GM12874 (cell line): ENCODE measurements around the gene PRKD1.

Source experiments
- CTCF ChIP-seq: IDR thresholded peaks from 2 replicates; pipeline ENCODE4 v1.5.1; 2011; ENCODE audit warnings: low read depth, mild to moderate bottlenecking, control low read depth, low read length, moderate library complexity; ENCODE audit not compliant: insufficient read depth

The PRKD1 gene

GRCh38 chr14:29927376-29928116 lies at the start of gene PRKD1:
PRKD1 (minus strand) TSS chr14:29927847.
- TF ChIP-seq CTCF = no peak

- TF ChIP-seq CTCF = no peak
Observed at GRCh38 chr14:29971101-29971500, 43.5 kb upstream of the PRKD1 start.

- TF ChIP-seq CTCF = no peak
Observed at GRCh38 chr14:29955087-29955486, 27.4 kb upstream of the PRKD1 start.

GRCh38 chr14:29953501-29953900 lies 25.9 kb upstream of the PRKD1 start:
- TF ChIP-seq CTCF = no peak

- no peak for TF ChIP-seq CTCF
Observed at GRCh38 chr14:29944091-29944490, 16.4 kb upstream of the PRKD1 start.

GRCh38 chr14:29941401-29941800 lies 13.8 kb upstream of the PRKD1 start:
- TF ChIP-seq CTCF = no peak

- TF ChIP-seq CTCF = no peak
Observed at GRCh38 chr14:29940482-29940881, 12.8 kb upstream of the PRKD1 start.

- no peak for TF ChIP-seq CTCF
Observed at GRCh38 chr14:29937116-29937515, 9.5 kb upstream of the PRKD1 start.
